Glomerular endothelial cell (primary cell): ENCODE results near the gene TCF7L1. TPM values are rescaled to one million over a fixed set of nuclear protein-coding genes. Genes with fewer than 3 reads are reported as not detected.

Source experiments
- DNase-seq: peaks from one replicate; pipeline ENCODE4 v3.0.0-alpha.2; 2011; ENCODE audit warnings: low read depth, low spot score; ENCODE audit errors: extremely low read depth
- total RNA-seq: library from RNA; depleted of rRNA; stranded (reverse); fragments of >200 nt; gene quantifications from 2 replicates; pipeline ENCODE4 v1.2.3, GENCODE V29; 2015

TCF7L1 gene
- total RNA-seq, 1 donor from 2014 or later: 16.7 TPM

DNA sequence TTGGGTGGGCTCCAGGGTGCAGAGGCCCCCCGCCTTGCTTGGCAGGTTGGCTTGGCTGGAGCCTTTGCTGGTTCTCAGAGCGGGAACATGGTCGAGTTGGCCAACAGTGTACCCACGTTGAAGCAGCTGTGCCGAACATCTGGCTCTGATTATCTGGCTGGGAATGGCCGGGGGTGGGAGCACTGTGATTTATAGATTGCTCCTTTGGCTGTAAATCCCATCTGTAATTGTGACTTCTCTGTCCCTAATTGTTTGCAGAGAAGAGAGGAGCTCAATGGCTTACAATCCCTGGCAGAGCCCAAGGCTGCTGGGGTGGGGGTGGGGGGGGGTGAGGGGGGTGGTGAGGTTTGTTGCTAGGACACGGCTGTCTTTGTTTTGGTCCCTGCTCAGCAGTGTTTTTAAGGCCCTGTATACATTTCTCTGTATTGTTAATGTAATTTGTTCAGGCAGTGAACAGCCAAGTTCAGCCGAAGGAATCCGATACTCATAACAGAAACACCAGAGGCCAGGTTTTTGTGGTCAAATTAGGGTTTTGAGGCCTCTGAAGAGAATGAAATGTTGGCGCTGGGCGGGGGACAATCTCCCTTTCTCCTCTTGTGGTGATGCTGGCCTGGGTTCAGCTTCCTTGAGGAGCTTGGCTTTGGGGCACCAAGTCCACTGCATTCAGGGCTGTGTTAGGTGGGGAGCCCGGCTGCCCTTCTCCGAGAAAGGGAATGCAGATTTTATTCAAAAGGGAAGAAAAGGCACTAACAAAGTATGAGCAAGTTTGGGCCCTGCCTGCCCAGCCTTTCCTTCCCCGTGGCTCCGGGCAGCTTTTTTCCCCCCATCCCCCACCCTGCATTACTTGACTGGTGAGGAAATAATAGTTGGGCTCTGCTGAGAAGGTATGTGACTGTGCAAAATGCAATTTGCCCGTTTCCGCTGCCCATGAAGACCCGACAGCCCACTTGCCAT, 82.5 kb downstream of the TCF7L1 start:
- no peak for DNase-seq

- DNase-seq: no peak
These were observed 83.7 kb downstream of the TCF7L1 start for GRCh38 chr2:85216927-85217326.

DNA sequence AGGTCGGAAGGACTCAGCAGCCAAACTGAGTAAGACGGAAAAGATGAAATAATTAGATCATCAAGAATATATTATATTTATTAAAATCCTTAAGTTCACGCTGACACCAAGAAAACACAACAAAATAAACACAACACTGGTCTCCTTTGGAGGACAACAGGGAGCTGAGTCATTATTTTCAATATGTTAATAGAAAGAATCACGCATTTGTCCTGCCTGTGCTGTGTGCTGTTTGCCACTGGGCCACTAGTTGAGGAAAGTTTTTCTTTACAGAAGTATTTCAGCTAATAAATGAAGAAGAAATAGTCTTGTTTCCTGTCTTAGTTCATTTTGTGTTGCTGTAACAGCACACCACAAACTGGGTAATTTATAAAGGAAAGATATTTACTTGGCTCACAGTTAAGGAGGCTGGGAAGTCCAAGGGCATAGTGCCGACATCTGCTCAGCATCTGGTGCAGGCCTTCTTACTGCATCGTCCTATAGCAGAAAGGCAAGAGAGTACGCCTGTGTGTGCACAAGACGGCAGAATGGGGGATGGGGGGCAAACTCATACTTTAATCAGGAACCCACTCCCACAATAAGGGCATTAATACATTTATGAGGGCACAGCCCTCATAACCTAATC, 88.0 kb downstream of the TCF7L1 start:
- no peak for DNase-seq

GRCh38 chr2:85222792-85223191, 89.6 kb downstream of the TCF7L1 start:
- DNase-seq: no peak

GRCh38 chr2:85226783-85227182, 93.6 kb downstream of the TCF7L1 start:
- no peak for DNase-seq

- DNase-seq: no peak
These were observed 97.7 kb downstream of the TCF7L1 start for GRCh38 chr2:85230679-85231467.

DNA sequence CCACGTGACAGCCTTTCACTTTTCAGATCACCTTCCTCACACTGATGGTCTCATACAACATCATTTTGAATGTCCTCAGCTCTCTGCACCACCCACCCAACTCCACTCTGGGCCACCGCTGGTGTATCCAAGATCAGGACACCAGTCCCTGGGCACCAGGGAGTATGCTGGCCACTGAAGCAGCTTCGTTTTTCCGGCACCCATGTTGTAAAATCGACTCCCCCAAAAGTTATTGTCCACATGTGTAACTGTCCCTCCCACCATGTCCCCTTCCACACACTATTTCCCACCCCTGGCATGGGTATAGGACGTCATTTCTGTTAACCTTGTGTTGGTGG, 98.2 kb downstream of the TCF7L1 start:
- no peak for DNase-seq

- no peak for DNase-seq
These were observed 98.8 kb downstream of the TCF7L1 start for GRCh38 chr2:85231952-85232351.

DNA sequence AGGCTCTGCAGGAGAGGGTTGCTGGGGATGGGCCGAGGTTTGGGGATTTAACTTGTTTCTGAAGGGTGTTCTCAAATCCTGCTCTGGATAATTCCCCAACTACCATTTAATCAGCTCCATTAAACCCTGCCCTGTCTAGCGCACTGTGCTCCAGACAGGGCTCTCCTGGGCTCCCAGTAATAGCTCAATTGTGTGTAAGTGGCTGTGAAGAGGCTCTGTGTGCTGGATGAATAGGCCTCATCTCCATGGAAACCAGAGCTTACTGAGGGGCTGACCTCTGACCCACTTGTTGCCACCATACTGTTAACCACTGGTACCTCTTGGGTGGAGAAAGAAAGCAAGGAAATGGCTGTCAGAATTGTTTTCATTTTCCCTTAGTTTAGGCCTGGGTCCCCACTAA, 101.7 kb downstream of the TCF7L1 start:
- DNase-seq: no peak

GRCh38 chr2:85235281-85235680, 102.1 kb downstream of the TCF7L1 start:
- no peak for DNase-seq

DNA sequence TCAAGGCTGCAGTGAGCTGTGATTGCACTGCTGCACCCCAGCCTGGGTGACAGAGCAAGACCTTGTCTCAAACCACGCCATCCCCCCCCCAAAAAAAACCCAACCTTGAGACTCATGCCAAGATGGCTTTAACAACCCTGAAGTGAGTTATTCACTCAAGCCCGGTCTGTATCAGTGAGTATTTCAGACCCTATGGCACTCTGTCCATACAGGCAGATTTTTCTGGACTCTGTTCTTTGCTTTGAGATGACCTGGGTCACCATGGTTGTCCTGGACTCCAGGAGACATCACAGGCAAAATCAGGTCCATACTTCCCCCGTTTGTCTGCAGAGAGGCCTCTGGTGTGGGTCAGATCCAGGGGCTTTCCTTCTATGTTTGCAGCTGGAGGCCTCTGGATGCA, 102.9 kb downstream of the TCF7L1 start:
- no peak for DNase-seq

DNA sequence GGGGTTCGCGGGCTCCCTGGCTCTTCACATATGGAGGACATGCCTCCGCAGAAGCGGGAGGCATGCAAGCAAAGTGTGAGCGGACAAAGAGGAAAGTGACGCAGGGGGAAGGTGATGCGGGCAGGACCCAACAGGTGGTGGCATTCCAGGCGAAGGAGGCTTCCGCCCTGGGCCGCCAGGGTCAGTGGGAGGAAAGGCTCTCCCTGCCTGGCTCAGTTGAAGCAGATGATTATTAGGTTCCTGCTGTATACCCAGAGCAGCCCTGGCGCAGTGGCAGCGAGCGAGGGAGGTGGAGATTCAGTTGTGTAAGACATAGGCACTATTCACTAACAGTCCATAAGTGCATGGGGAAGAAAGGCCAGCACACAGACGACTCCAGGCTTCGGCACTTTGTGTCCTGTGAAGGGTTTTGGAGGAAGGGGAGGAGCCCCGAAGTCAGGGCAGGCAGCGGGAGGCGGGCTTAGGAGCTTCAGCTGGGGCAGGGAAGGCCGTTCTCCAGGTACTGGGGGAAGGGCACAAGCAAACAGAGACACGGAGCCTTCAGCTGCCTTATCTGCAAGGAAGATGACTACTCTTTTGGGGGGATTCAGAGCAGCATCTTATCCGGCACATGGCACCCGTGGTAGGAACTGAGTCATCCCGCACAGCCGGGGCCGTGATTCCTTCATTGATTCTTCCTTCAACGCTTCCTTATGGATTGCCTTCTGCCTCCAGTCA, 104.8 kb downstream of the TCF7L1 start:
- DNase-seq: no peak

DNA sequence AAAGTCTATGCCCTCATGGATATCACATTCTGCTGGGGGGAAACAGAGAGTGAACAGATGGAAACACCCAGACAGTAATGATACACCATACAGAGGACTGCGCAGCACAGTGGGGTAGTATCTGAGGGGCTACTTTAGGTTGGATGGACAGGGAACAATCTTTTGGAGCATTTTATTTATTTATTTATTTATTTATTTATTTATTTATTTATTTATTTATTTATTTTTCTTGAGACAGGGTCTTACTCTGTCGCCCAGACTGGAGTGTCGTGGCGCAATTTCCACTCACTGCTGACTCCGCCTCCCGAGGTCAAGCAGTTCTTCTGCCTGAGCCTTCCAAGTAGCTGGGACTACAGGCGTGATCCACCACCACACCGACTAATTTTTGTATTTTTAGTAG, 105.4 kb downstream of the TCF7L1 start:
- DNase-seq: no peak

- no peak for DNase-seq
These were observed 105.9 kb downstream of the TCF7L1 start for GRCh38 chr2:85239102-85239501.

DNA sequence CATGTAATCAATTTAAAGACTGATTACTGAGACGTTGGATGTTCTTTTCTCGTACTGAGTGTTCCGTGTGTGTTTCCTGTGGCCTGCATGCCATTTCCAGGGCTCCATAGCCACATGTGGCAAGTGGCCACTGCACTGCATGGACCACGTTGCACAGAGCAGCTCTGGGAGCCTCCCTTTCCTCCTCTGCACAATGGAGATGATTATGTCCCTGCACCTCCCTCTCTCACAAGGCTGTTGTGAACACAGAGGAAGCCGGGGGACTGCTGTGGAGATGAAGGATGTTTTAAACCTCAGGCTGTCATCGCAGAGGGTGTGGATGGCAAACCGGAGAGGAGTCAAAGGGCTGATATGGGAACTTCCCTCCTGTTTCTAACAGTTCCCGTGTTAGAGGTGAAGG, 106.9 kb downstream of the TCF7L1 start:
- no peak for DNase-seq

- no peak for DNase-seq
These were observed 109.1 kb downstream of the TCF7L1 start for GRCh38 chr2:85242321-85242720.

GRCh38 chr2:85243101-85244072, 110.2 kb downstream of the TCF7L1 start:
- DNase-seq: no peak

DNA sequence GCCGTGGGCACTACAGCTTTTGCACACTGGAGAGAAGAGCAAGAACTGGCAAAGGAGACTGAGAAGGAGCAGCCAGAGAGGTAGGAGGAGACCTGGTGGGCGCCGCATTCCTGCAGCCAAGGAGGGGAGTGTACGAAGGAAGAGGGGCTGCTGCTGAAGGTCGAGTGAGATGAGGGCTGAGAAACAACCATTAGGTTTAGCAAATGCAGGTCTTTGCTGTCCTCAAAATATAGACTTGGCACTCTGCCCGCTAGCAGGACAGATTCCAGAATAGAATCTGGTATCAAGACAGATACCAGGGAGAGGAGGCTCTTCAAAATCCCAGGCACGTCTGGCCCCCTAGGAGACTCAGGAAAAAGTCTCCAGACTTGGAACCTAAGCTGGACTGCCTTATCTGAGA, 111.6 kb downstream of the TCF7L1 start:
- DNase-seq: no peak

DNA sequence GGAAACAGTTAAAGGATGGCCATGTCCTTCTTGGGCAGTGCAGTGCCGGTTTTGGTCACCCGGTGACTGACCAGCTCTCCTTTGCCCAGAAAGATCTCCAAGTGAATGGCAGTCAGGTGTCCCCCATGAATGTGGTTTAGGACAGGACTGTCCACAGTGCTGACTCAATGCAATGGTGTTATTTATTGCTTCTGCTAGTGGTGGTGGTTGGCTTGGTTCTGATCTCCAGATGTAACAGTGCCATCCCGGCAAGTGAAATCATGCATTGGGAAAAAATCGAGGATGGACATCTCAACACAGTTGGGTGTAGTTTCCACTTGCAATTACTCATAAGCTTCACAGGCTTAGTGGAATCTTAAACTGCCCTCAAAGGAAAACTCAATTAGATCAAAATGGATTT, 112.7 kb downstream of the TCF7L1 start:
- DNase-seq: no peak

DNA sequence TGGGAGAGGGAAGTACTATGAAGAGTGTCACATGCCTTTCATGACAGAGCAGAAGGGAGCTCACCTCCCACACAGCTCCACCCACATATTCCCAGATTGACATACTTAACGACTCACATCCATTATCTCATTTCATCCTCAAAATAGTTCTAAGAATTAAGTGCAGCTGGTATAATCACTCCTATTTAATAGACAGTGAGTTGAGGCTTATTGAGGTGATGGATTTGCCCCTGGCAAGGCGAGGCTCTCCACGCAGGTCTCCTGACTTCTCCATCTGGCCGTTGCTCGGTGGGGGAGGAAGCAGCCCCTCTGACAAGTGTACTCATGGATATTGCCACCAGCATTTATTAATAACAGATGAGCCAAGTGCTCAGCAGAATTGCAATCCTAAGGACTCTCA, 113.2 kb downstream of the TCF7L1 start:
- DNase-seq: no peak
